Smooth muscle cell (in vitro differentiated cells): ENCODE results near the gene KLLN. TPM values are rescaled to one million over a fixed set of nuclear protein-coding genes. Genes with fewer than 3 reads are reported as not detected.
"Not testable (repeated sequence)": the region's sequence is repeated elsewhere in the genome, so short reads cannot be mapped to it uniquely, and the experiment has no call there.

ENCODE experiments used
- DNase-seq: peaks from one replicate; lab custom pipeline; 2025; ENCODE audit not compliant: unreplicated experiment; lab: John Stamatoyannopoulos, UW
- H2AFZ ChIP-seq: fragments of 200-600 bp; sonication (generic); 2 replicates; pipeline ENCODE4 v1.6.0; 2016; ENCODE audit warnings: antibody characterized with exemption, low read depth, mild to moderate bottlenecking
- H3F3A ChIP-seq: fragments of 200-600 bp; sonication (generic); 2 replicates; pipeline ENCODE4 v1.6.0; 2017; ENCODE audit warnings: antibody characterized with exemption, low read depth
- H3K27ac ChIP-seq: fragments of 200-600 bp; sonication (generic); 2 replicates; pipeline ENCODE4 v1.5.1; 2016; ENCODE audit warnings: low read depth, mild to moderate bottlenecking
- H3K27me3 ChIP-seq: fragments of 200-600 bp; sonication (generic); 2 replicates; pipeline ENCODE4 v1.6.1; 2016; ENCODE audit warnings: low read depth, mild to moderate bottlenecking
- H3K36me3 ChIP-seq: fragments of 200-600 bp; sonication (generic); 2 replicates; pipeline ENCODE4 v1.5.1; 2016; ENCODE audit warnings: low read depth
- H3K4me1 ChIP-seq: fragments of 200-600 bp; sonication (generic); 2 replicates; pipeline ENCODE4 v1.5.1; 2016; ENCODE audit warnings: low read depth
- H3K4me2 ChIP-seq: fragments of 200-600 bp; sonication (generic); 2 replicates; pipeline ENCODE4 v1.6.0; 2016; ENCODE audit warnings: mild to moderate bottlenecking
- H3K4me3 ChIP-seq: fragments of 200-600 bp; sonication (generic); 2 replicates; pipeline ENCODE4 v1.5.1; 2016; ENCODE audit warnings: mild to moderate bottlenecking
- H3K79me2 ChIP-seq: fragments of 200-600 bp; sonication (generic); 2 replicates; pipeline ENCODE4 v1.6.0; 2016; ENCODE audit warnings: low read depth, mild to moderate bottlenecking
- H3K9ac ChIP-seq: fragments of 200-600 bp; sonication (generic); 2 replicates; pipeline ENCODE4 v1.6.0; 2016; ENCODE audit warnings: low read depth
- H3K9me3 ChIP-seq: fragments of 200-600 bp; sonication (generic); replicated peaks from 2 replicates; pipeline ENCODE4 v1.5.1; 2016; ENCODE audit warnings: low read depth
- H4K20me1 ChIP-seq: fragments of 200-600 bp; sonication (generic); 2 replicates; pipeline ENCODE4 v1.6.0; 2016; ENCODE audit warnings: low read depth
- WGBS: methylation state at CpG from one replicate; pipeline ENCODE4 v1.1.7; 2016; ENCODE audit warnings: low lambda C conversion rate; 5-methylcytosine and 5-hydroxymethylcytosine counted together
- polyA plus RNA-seq: library from polyadenylated mRNA; unstranded; fragments of >200 nt; fragmentation: Nextera tagmentation; extraction: Ambion mirVana; gene quantifications from 2 replicates; pipeline ENCODE4 v1.2.1, GENCODE V29; 2016
- total RNA-seq: library from RNA; depleted of rRNA; stranded (reverse); fragments of >200 nt; gene quantifications from 2 replicates; pipeline ENCODE4 v1.2.3, GENCODE V29; 2014
- TF ChIP-seq, protein P1 (sequence below): fragments of 200-600 bp; sonication (generic); IDR thresholded peaks from 2 replicates; pipeline ENCODE4 v1.5.1; 2017; ENCODE audit warnings: borderline replicate concordance, mild to moderate bottlenecking, antibody characterized with exemption; ENCODE audit not compliant: insufficient read depth, poor library complexity, severe bottlenecking

The KLLN gene
- total and polyA plus RNA-seq, 2 experiments from 2014 or later, result 0.18 TPM; not detected in 1

DNA sequence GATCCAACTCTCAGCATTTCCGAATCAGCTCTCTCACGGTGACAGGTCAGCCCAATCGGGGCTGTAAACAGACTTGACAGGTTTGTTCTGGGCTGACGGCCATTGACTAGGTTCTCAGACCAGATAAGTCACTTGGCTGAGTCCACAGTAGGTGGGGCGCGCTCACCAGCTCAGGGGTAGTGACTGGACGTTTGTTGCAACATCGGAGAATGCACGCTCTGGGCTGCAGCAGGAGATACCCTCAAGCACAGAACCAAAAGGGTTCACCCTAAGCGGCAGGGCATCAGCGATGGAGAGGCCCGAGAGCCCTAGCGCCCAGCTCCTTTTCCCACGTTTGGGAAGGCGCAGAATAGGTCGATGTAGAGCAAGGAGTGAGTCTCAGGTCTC is 1.8 kb downstream of the KLLN start:
- TF ChIP-seq, protein P1, sequence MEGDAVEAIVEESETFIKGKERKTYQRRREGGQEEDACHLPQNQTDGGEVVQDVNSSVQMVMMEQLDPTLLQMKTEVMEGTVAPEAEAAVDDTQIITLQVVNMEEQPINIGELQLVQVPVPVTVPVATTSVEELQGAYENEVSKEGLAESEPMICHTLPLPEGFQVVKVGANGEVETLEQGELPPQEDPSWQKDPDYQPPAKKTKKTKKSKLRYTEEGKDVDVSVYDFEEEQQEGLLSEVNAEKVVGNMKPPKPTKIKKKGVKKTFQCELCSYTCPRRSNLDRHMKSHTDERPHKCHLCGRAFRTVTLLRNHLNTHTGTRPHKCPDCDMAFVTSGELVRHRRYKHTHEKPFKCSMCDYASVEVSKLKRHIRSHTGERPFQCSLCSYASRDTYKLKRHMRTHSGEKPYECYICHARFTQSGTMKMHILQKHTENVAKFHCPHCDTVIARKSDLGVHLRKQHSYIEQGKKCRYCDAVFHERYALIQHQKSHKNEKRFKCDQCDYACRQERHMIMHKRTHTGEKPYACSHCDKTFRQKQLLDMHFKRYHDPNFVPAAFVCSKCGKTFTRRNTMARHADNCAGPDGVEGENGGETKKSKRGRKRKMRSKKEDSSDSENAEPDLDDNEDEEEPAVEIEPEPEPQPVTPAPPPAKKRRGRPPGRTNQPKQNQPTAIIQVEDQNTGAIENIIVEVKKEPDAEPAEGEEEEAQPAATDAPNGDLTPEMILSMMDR, result peak; percentile 13
- Histone ChIP-seq H3K79me2 (peaks cover 24% of the 10 kb centered on the region), H3K4me3 (peak overlapping the region; percentile 89), H3K27ac (peak overlapping the region; percentile 67), H3K9me3 (no peaks in the 10 kb centered on the region), H3K4me1 (peaks cover 4% of the 10 kb centered on the region), H3K9ac (no peak overlapping the region), H4K20me1 (peaks cover 24% of the 10 kb centered on the region), H3K36me3 (no peaks in the 10 kb centered on the region), H3K4me2 (peak overlapping the region; percentile 92), H3F3A (peaks cover 14% of the 10 kb centered on the region), H3K27me3 (no peaks in the 10 kb centered on the region), H2AFZ (peak overlapping the region; percentile 89)
- 4% methylated on average over 16 of the region's 16 CpGs for WGBS
- DNase-seq, result peak; percentile 54

DNA sequence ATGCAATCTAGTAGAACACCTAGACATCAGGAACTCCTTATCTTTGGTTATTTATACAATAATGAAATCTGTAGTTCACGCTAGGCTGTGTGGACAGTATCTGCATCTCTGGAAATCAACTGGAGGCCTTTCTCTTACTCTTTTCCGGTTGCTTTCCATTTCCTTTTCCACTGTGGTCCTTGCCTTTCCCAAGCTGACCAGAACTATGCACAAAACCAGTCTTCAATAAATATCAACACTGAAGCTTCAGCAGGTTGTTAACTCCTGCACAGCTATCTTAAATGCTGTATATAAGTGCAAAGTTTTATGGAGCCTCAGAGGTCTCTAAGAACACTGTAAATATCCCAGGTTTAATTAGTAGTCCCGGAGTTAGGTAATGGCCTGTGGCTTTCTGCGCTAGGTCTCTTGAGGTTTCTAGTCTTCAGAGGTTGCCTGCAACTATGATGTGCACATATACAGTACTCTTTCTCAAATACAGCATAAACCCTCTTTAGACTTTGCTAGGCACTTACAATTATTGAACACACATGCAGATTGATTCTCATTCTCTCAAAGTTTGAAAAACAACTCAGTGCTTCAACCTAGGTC is 2.4 kb downstream of the KLLN start:
- H3K9me3 ChIP-seq, result no peaks in the 10 kb centered on the region
- WGBS, result 70% methylated on average over 4 of the region's 4 CpGs
- peak overlapping the region; percentile 89 for H3K4me3 ChIP-seq
- peak overlapping the region; percentile 13 for H3K27ac ChIP-seq
- peaks cover 14% of the 10 kb centered on the region for H3F3A ChIP-seq
- no peaks in the 10 kb centered on the region for H3K4me1 ChIP-seq
- peak overlapping the region; percentile 92 for H3K4me2 ChIP-seq
- peaks cover 17% of the 10 kb centered on the region for H4K20me1 ChIP-seq
- H3K27me3 ChIP-seq, result no peaks in the 10 kb centered on the region
- H3K36me3 ChIP-seq, result no peaks in the 10 kb centered on the region
- no peak for DNase-seq
- TF ChIP-seq, protein P1, result no peak
- no peak overlapping the region for H3K9ac ChIP-seq
- no peak overlapping the region for H2AFZ ChIP-seq
- peaks cover 18% of the 10 kb centered on the region for H3K79me2 ChIP-seq

DNA sequence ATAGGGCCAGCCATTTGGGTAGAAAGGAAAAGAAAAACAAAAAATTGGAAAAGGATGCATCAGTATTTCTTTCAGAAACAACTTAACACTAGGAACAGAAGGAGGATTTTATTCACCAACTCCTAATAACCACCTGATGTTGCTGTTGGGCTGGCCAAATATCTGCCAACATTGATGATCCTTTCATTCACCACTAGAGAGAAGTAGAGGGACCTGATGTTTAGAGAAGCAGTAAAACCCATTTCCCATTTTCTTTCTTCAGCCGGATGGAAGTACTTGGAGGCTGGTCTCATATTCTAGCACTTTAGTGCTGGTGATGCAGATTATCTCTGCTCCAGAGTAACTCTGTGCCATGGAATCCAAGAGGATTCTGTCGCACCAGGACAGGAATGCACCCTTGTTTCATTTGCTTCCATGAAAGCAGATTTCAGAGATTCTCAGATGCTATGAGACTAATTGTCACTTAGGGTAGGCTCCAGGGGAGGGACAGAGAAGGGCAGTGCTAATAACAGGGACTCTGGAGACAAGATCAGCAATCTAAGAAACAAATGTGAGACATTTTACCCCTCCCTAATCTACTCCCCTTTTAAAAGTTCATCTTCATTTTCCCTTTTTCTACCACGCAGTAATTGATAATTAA is 3.1 kb downstream of the KLLN start:
- DNase-seq, result no peak
- Histone ChIP-seq H3K36me3 (no peaks in the 10 kb centered on the region), H4K20me1 (peaks cover 11% of the 10 kb centered on the region), H3F3A (peaks cover 14% of the 10 kb centered on the region), H3K79me2 (peaks cover 11% of the 10 kb centered on the region), H3K27me3 (no peaks in the 10 kb centered on the region), H3K4me2 (no peak overlapping the region), H3K27ac (no peak overlapping the region), H3K4me1 (no peaks in the 10 kb centered on the region), H3K9ac (no peak overlapping the region), H2AFZ (no peak overlapping the region), H3K4me3 (no peak overlapping the region), H3K9me3 (no peaks in the 10 kb centered on the region)
- 52% methylated on average over 3 of the region's 3 CpGs for WGBS
- TF ChIP-seq, protein P1, result peak; percentile 38

DNA sequence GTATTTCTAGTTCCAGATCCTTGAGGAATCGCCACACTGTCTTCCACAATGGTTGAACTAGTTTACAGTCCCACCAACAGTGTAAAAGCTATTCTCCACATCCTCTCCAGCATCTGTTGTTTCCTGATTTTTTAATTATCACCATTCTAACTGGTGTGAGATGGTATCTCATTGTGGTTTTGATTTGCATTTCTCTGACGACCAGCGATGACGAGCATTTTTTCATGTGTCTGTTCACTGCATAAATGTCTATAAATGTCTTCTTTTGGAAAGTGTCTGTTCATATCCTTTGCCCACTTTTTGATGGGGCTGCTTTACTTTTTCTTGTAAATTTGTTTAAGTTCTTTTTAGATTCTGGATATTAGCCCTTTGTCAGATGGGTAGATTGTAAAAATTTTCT is 7.7 kb downstream of the KLLN start:
- not testable (repeated sequence) for H3K4me1 ChIP-seq, H3F3A ChIP-seq, H3K9me3 ChIP-seq, H3K9ac ChIP-seq, H3K79me2 ChIP-seq, H3K4me2 ChIP-seq, H4K20me1 ChIP-seq, H3K4me3 ChIP-seq, H3K27ac ChIP-seq, H2AFZ ChIP-seq, H3K27me3 ChIP-seq, H3K36me3 ChIP-seq, DNase-seq
- 90% methylated on average over 4 of the region's 4 CpGs for WGBS

DNA sequence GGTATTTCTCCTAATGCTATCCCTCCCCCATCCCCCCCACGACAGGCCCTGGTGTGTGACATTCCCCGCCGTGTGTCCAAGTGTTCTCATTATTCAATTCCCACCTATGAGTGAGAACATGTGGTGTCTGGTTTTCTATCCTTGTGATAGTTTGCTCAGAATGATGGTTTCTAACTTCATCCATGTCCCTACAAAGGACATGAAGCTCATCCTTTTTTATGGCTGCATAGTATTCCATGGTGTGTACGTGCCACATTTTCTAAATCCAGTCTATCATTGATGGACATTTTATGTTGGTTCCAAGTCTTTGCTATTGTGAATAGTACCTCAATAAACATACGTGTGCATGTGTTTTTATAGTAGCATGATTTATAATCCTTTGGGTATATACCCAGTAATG is 8.1 kb downstream of the KLLN start:
- not testable (repeated sequence) for DNase-seq, H3K9ac ChIP-seq, H3K4me3 ChIP-seq, H3K79me2 ChIP-seq, H3K27me3 ChIP-seq, H3K36me3 ChIP-seq, H3F3A ChIP-seq, H3K4me1 ChIP-seq, H4K20me1 ChIP-seq, H3K27ac ChIP-seq, H3K4me2 ChIP-seq, H2AFZ ChIP-seq, H3K9me3 ChIP-seq
- WGBS, result 97% methylated on average over 5 of the region's 5 CpGs
